ENCODE data around the gene ASIC2. TPM values are rescaled to one million over a fixed set of nuclear protein-coding genes. Genes with fewer than 3 reads are reported as not detected.

The ASIC2 gene
- total RNA-seq, 1 experiment from 2014 or later: 0.74 TPM

- Histone ChIP-seq H3K56ac (ENCODE audit: insufficient read length, low read depth, low read length) (no peak overlapping the region), H3K14ac (ENCODE audit: insufficient read depth, low read length) (no peak overlapping the region), H4K8ac (replicated peaks; ENCODE audit: insufficient read length, low read depth, low read length) (no peak overlapping the region), H3K4me2 (ENCODE audit: insufficient read depth, insufficient read length, low read length) (no peak overlapping the region), H3K27me3 (ENCODE audit: insufficient read depth, low read length) (no peaks in the 10 kb centered on the region), H3K79me2 (ENCODE audit: insufficient read depth, low read length) (no peaks in the 10 kb centered on the region), H3K18ac (ENCODE audit: insufficient read length, low read depth, low read length) (no peak overlapping the region), H2BK12ac (ENCODE audit: insufficient read length, low read depth, low read length) (no peak overlapping the region), H2AK5ac (ENCODE audit: insufficient read length, low read length) (no peak overlapping the region), H3K9ac (ENCODE audit: extremely low read depth, insufficient read length, low read length) (no peak overlapping the region), H3T11ph (ENCODE audit: low read length) (no peak overlapping the region), H2AFZ (ENCODE audit: low read length) (no peak overlapping the region), H3K27ac (ENCODE audit: insufficient read length, low read depth, low read length) (no peak overlapping the region), H3K23ac (ENCODE audit: insufficient read length, low read depth, low read length) (no peak overlapping the region), H3K4ac (ENCODE audit: low read depth, low read length) (no peak overlapping the region), H3K79me1 (ENCODE audit: insufficient read depth, low read depth, low read length, poor library complexity, severe bottlenecking) (no peaks in the 10 kb centered on the region), H4K91ac (ENCODE audit: insufficient read length, low read depth, low read length) (no peak overlapping the region), H4K5ac (ENCODE audit: insufficient read length, low read depth, low read length) (no peak overlapping the region), H4K20me1 (ENCODE audit: control insufficient read depth, insufficient read depth, insufficient read length) (no peaks in the 10 kb centered on the region), H2BK15ac (ENCODE audit: low read depth, low read length) (no peak overlapping the region), H2BK5ac (ENCODE audit: insufficient read length, low read length) (no peak overlapping the region), H3K4me1 (ENCODE audit: insufficient read depth, low read length) (no peaks in the 10 kb centered on the region), H3K9me3 (ENCODE audit: control insufficient read depth, low read depth, low read length) (no peaks in the 10 kb centered on the region), H3K23me2 (ENCODE audit: insufficient read length, low read depth, low read length, poor library complexity, severe bottlenecking) (no peaks in the 10 kb centered on the region), H2BK20ac (ENCODE audit: low read depth, low read length, poor library complexity, severe bottlenecking) (no peak overlapping the region), H2BK120ac (ENCODE audit: low read depth, low read length, poor library complexity, severe bottlenecking) (no peak overlapping the region)
- Mint-ChIP-seq H3K27ac (no peak overlapping the region; a peak in 1 of 7 replicates), H3K4me1 (0 out of 4 replicates have a peak, but pooled peaks cover 2 to 3% of the 10 kb centered on the region in 2 experiments), H3K27me3 (ENCODE audit: low read depth) (peaks cover 19% of the 10 kb centered on the region), H3K9me3 (peaks cover 0 to 2% of the 10 kb centered on the region in 2 experiments; a peak in 1 of 5 replicates), H3K4me3 (no peak overlapping the region), H3K36me3 (ENCODE audit: insufficient read depth in 1 of 3, low read depth in 3 of 3) (no peaks in the 10 kb centered on the region)
- no CpG with 5 or more reads among the region's 5 CpGs for WGBS (ENCODE audit: extremely low coverage, insufficient read length, low lambda C conversion rate)
- no peak for DNase-seq
- no peak for TF ChIP-seq CTCF (conservative IDR thresholded peaks at IDR 0.05)
Observed at GRCh38 chr17:33115366-33115765, 177.7 kb downstream of the ASIC2 start.

Data from H9 (cell line).